Measurements from ENCODE around the gene PRSS27. TPM values are rescaled to one million over a fixed set of nuclear protein-coding genes. Genes with fewer than 3 reads are reported as not detected.

Gene PRSS27
- total and polyA plus RNA-seq, 2 of the 8 experiments (the other 6 are each of a cell fraction or from before 2014, with no cell fraction given) = 1.3 to 7.5 TPM

DNA sequence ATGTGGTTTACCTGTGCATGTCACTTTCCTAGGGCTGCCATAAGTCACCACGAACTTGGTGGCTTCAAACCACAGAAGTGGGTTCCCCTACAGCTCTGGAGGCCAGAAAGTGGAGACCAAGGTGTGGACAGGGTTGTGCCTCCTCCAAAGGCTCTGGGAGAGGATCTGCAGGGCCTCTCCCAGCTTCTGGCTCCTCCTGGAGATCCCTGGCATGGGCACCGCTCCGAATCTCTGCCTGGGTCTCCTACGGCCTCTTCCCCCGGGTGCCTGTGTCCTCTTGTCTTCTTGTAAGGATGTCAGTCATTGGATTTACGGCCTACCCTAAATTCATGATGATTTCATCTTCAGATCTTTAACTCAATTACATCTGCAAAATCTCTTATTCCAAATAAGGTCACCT is 29.9 kb upstream of the PRSS27 start (continued):
- TF ChIP-seq CREB1 (IDR thresholded peaks at IDR 0.05) (no peak), CEBPB (IDR thresholded peaks at IDR 0.05; ENCODE audit: low read depth, low read length) (no peak), RFX5 (IDR thresholded peaks at IDR 0.05; ENCODE audit: borderline replicate concordance, low read depth, low read length) (no peak), EZH2 (IDR thresholded peaks at IDR 0.05; ENCODE audit: low read depth, low read length, severe bottlenecking) (no peak)
